ENCODE data around the gene ZNF490. TPM values are rescaled to one million over a fixed set of nuclear protein-coding genes. Genes with fewer than 3 reads are reported as not detected.

Gene ZNF490
- total and polyA plus RNA-seq, 10 of the 15 experiments (the other 5 are each of a cell fraction or from before 2014, with no cell fraction given) = 0.57 to 8.4 (median 3.2) TPM

DNA sequence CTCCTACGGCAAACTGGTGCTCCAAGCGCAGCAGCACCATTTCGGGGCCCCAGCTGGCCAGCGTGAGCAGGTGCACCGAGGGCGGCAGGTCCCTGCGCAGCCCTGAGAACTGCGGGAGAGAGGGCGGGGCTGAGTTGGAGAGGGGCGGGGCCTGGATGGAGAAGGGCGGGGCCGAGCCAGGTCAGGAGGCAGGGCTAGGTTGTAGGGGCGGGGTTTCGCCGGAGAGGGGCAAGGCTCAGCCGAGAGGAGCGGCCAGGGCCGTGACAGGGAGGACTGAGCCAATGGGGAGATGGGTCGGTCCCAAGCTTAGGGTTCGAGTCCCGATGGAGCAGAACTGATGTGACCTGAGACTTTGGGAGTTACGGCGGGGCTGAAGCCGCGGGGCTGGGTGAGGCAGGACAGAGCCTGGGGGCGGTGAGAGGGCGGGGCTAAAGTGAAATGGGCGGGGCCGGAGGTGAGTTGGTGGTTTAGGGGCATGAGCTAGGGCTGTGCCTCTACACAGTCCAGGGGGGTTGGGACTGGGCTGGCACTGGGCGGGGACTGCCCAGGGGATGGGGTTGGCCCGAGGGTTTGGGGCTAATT is 37.0 kb upstream of the ZNF490 start:
- FAIRE-seq (no peak), ATAC-seq (peak; percentile 78), DNase-seq (ENCODE audit: low read depth, low spot score) (no peak)
- 63% methylated on average over 25 of the region's 31 CpGs for WGBS (ENCODE audit: insufficient coverage, insufficient replicate concordance, low lambda C conversion rate, missing lambda C conversion rate)
- ChIA-PET SMC1A (ENCODE audit: uncharacterized antibody, unreplicated experiment) (no interaction called here), RAD21 (ENCODE audit: unreplicated experiment) (no interaction called here), CTCF (interaction anchor here (0.6 kb wide), 1 partner anchor 29 kb away, joined by 3 read pairs; no protein-coding TSS in a partner anchor), POLR2A (interaction anchor here (0.6 kb wide), 1 partner anchor 1063 kb away, joined by 3 read pairs; no protein-coding TSS in a partner anchor)
- H3K4me1 ChIP-seq (ENCODE audit: control insufficient read depth, insufficient read depth, low read length) = no peaks in the 10 kb centered on the region
- H3K4me3 ChIP-seq = no peak overlapping the region
- H3K79me2 ChIP-seq (ENCODE audit: control insufficient read depth, insufficient read depth, low read length) = no peaks in the 10 kb centered on the region
- H3K36me3 ChIP-seq (ENCODE audit: control insufficient read depth in 2 of 2, insufficient read depth in 2 of 2, low read length in 1 of 2) = peaks cover 5 to 10% of the 10 kb centered on the region in 2 experiments; a peak in 3 of 4 replicates
- no peaks in the 10 kb centered on the region for H4K20me1 ChIP-seq (ENCODE audit: control insufficient read depth, insufficient read depth)
- H2AFZ ChIP-seq (ENCODE audit: control insufficient read depth, low read depth, low read length) = no peak overlapping the region
- TF ChIP-seq TBL1XR1 (IDR thresholded peaks at IDR 0.05; ENCODE audit: low read depth, low read length) (no peak), RBBP5 (conservative IDR thresholded peaks at IDR 0.05) (no peak), POLR2A (IDR thresholded peaks at IDR 0.05; ENCODE audit: low read depth, low read length) (peak; percentile 51; the same call in 1 of the 2 replicates)
- no peaks in the 10 kb centered on the region; the same call in 2 of the 3 replicates for H3K9me3 ChIP-seq (replicated peaks; ENCODE audit: control insufficient read depth, insufficient read depth, low read length)
- BruUV-seq (replicated peaks) = no TSS peak
- H3K9ac ChIP-seq (ENCODE audit: control insufficient read depth, insufficient read depth, low read length) = no peak overlapping the region
- in situ Hi-C loops (cut with MboI) = no loop called here
- no peak overlapping the region for H3K4me2 ChIP-seq (ENCODE audit: control insufficient read depth, insufficient read depth)
- no peak overlapping the region for H3K27ac ChIP-seq (ENCODE audit: control insufficient read depth, insufficient read depth)
- intact Hi-C loops (cut with micrococcal nuclease; ENCODE audit: unreplicated experiment) = no loop called here
- no peaks in the 10 kb centered on the region for H3K27me3 ChIP-seq (replicated peaks in 1 of 2; ENCODE audit: control insufficient read depth in 2 of 2, insufficient read depth in 2 of 2, low read length in 1 of 2)

DNA sequence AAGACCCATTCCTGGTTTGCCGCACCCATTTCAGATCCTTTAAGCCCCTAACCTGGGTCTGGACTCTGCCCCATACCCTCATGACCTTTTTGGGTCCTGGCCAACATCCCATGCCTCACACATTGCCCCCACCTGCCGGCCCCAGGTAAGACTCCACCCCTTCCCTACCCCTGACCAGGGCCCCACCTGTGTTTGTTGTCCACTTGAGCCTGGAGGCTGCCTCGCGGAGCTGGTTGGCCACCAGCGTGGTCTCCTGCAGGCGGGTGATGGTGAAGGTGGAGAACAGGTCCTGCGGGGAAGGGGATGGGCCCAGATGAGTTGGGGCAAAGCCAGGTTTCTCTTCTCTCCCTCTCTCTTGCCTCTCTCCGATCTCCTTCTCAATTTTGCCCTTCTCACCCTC is 36.4 kb upstream of the ZNF490 start:
- no peaks in the 10 kb centered on the region for H3K27me3 ChIP-seq (replicated peaks in 1 of 2; ENCODE audit: control insufficient read depth in 2 of 2, insufficient read depth in 2 of 2, low read length in 1 of 2)
- H3K4me2 ChIP-seq (ENCODE audit: control insufficient read depth, insufficient read depth) = no peak overlapping the region
- no peak for FAIRE-seq
- ChIA-PET SMC1A (ENCODE audit: uncharacterized antibody, unreplicated experiment) (no interaction called here), POLR2A (interaction anchor here (0.6 kb wide), 1 partner anchor 1064 kb away, joined by 3 read pairs; no protein-coding TSS in a partner anchor), CTCF (interaction anchor here (0.6 kb wide), 1 partner anchor 30 kb away, joined by 3 read pairs; no protein-coding TSS in a partner anchor), RAD21 (ENCODE audit: unreplicated experiment) (no interaction called here)
- H4K20me1 ChIP-seq (ENCODE audit: control insufficient read depth, insufficient read depth) = no peaks in the 10 kb centered on the region
- in situ Hi-C loops (cut with MboI) (no loop called here), intact Hi-C loops (cut with micrococcal nuclease; ENCODE audit: unreplicated experiment) (no loop called here)
- H3K9me3 ChIP-seq (replicated peaks; ENCODE audit: control insufficient read depth, insufficient read depth, low read length) = no peaks in the 10 kb centered on the region; the same call in 2 of the 3 replicates
- H3K27ac ChIP-seq (ENCODE audit: control insufficient read depth, insufficient read depth) = no peak overlapping the region
- no peaks in the 10 kb centered on the region for H3K4me1 ChIP-seq (ENCODE audit: control insufficient read depth, insufficient read depth, low read length)
- no peak overlapping the region for H3K9ac ChIP-seq (ENCODE audit: control insufficient read depth, insufficient read depth, low read length)
- DNase-seq (ENCODE audit: low read depth, low spot score) = no peak
- no peak overlapping the region for H2AFZ ChIP-seq (ENCODE audit: control insufficient read depth, low read depth, low read length)
- ATAC-seq = no peak
- peaks cover 4 to 10% of the 10 kb centered on the region in 2 experiments; a peak in 3 of 4 replicates for H3K36me3 ChIP-seq (ENCODE audit: control insufficient read depth in 2 of 2, insufficient read depth in 2 of 2, low read length in 1 of 2)
- WGBS (ENCODE audit: insufficient coverage, insufficient replicate concordance, low lambda C conversion rate, missing lambda C conversion rate) = 87% methylated on average over 8 of the region's 8 CpGs
- no peaks in the 10 kb centered on the region for H3K79me2 ChIP-seq (ENCODE audit: control insufficient read depth, insufficient read depth, low read length)
- TSS peak; percentile 17 for BruUV-seq (replicated peaks)
- no peak overlapping the region for H3K4me3 ChIP-seq
- TF ChIP-seq SRF (IDR thresholded peaks at IDR 0.05; ENCODE audit: low read depth in 2 of 2, low read length in 2 of 2) (no peak), RFX5 (IDR thresholded peaks at IDR 0.05; ENCODE audit: low read depth, low read length) (no peak), RCOR1 (conservative IDR thresholded peaks at IDR 0.05; ENCODE audit: low read depth, low read length) (no peak), IKZF2 (IDR thresholded peaks at IDR 0.05) (no peak), ESRRA (IDR thresholded peaks at IDR 0.05; ENCODE audit: low read length) (no peak), ZNF274 (IDR thresholded peaks at IDR 0.05; ENCODE audit: insufficient read depth, insufficient read length) (no peak), MYB (IDR thresholded peaks at IDR 0.05; ENCODE audit: borderline replicate concordance, low read depth, low read length) (no peak), CBX5 (IDR thresholded peaks at IDR 0.05; ENCODE audit: low read depth) (no peak), SPI1 (IDR thresholded peaks at IDR 0.05; ENCODE audit: borderline replicate concordance, insufficient read depth, low read depth, low read length) (no peak)
- TF ChIP-seq, protein P1, sequence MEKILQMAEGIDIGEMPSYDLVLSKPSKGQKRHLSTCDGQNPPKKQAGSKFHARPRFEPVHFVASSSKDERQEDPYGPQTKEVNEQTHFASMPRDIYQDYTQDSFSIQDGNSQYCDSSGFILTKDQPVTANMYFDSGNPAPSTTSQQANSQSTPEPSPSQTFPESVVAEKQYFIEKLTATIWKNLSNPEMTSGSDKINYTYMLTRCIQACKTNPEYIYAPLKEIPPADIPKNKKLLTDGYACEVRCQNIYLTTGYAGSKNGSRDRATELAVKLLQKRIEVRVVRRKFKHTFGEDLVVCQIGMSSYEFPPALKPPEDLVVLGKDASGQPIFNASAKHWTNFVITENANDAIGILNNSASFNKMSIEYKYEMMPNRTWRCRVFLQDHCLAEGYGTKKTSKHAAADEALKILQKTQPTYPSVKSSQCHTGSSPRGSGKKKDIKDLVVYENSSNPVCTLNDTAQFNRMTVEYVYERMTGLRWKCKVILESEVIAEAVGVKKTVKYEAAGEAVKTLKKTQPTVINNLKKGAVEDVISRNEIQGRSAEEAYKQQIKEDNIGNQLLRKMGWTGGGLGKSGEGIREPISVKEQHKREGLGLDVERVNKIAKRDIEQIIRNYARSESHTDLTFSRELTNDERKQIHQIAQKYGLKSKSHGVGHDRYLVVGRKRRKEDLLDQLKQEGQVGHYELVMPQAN (conservative IDR thresholded peaks at IDR 0.05) = no peak
- TF ChIP-seq, protein P2, sequence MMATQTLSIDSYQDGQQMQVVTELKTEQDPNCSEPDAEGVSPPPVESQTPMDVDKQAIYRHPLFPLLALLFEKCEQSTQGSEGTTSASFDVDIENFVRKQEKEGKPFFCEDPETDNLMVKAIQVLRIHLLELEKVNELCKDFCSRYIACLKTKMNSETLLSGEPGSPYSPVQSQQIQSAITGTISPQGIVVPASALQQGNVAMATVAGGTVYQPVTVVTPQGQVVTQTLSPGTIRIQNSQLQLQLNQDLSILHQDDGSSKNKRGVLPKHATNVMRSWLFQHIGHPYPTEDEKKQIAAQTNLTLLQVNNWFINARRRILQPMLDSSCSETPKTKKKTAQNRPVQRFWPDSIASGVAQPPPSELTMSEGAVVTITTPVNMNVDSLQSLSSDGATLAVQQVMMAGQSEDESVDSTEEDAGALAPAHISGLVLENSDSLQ (IDR thresholded peaks at IDR 0.05) = no peak

Data from GM12878 (cell line).